Mononuclear cell (primary cell): ENCODE measurements around the gene NELFB. TPM values are rescaled to one million over a fixed set of nuclear protein-coding genes. Genes with fewer than 3 reads are reported as not detected.

Source experiments
- H3K27me3 ChIP-seq: 2 replicates; pipeline ENCODE4 v1.6.0; 2011; ENCODE audit warnings: low read length, control low read depth; ENCODE audit not compliant: insufficient read depth
- H3K4me1 ChIP-seq: 2 replicates; pipeline ENCODE4 v1.5.1; 2011; ENCODE audit warnings: mild to moderate bottlenecking, low read length, control low read depth; ENCODE audit not compliant: insufficient read depth
- H3K4me3 ChIP-seq: 2 replicates; pipeline ENCODE4 v1.5.1; 2011; ENCODE audit warnings: mild to moderate bottlenecking, low read length, moderate library complexity
- H3K9me3 ChIP-seq: 2 replicates; pipeline ENCODE4 v1.5.1; 2011; ENCODE audit warnings: low read depth, mild to moderate bottlenecking, control low read depth, low read length
- total RNA-seq: library from RNA; depleted of rRNA; stranded (reverse); fragments of >200 nt; gene quantifications from one replicate; pipeline ENCODE4 v1.2.3, GENCODE V29; 2012

The NELFB gene
- total RNA-seq, 1 donor: 20.9 TPM

GRCh38 chr9:137264067-137264466 is 8.9 kb downstream of the NELFB start:
- Histone ChIP-seq H3K27me3 (no peaks in the 10 kb centered on the region), H3K4me3 (no peak overlapping the region), H3K4me1 (peaks cover 15% of the 10 kb centered on the region), H3K9me3 (no peaks in the 10 kb centered on the region)

GRCh38 chr9:137265496-137266161 is 10.5 kb downstream of the NELFB start:
- peaks cover 16% of the 10 kb centered on the region for H3K4me1 ChIP-seq
- no peak overlapping the region for H3K4me3 ChIP-seq
- no peaks in the 10 kb centered on the region for H3K9me3 ChIP-seq
- H3K27me3 ChIP-seq: no peaks in the 10 kb centered on the region

- H3K4me1 ChIP-seq: peaks cover 19% of the 10 kb centered on the region
- no peaks in the 10 kb centered on the region for H3K9me3 ChIP-seq
- no peak overlapping the region for H3K4me3 ChIP-seq
- no peaks in the 10 kb centered on the region for H3K27me3 ChIP-seq
Measured at GRCh38 chr9:137266162-137266527, 11.0 kb downstream of the NELFB start.

GRCh38 chr9:137266585-137267453 is 11.7 kb downstream of the NELFB start:
- H3K4me1 ChIP-seq: peaks cover 20% of the 10 kb centered on the region
- H3K9me3 ChIP-seq: no peaks in the 10 kb centered on the region
- no peak overlapping the region for H3K4me3 ChIP-seq
- no peaks in the 10 kb centered on the region for H3K27me3 ChIP-seq

GRCh38 chr9:137267933-137268355 is 12.8 kb downstream of the NELFB start:
- no peak overlapping the region for H3K4me3 ChIP-seq
- H3K9me3 ChIP-seq: no peaks in the 10 kb centered on the region

GRCh38 chr9:137268538-137269201 is 13.5 kb downstream of the NELFB start:
- Histone ChIP-seq H3K9me3 (no peaks in the 10 kb centered on the region), H3K27me3 (no peaks in the 10 kb centered on the region), H3K4me1 (peaks cover 26% of the 10 kb centered on the region), H3K4me3 (no peak overlapping the region)

More at GRCh38 chr9:137267933-137268355, 12.8 kb downstream of the NELFB start:
- Histone ChIP-seq H3K27me3 (no peaks in the 10 kb centered on the region), H3K4me1 (peaks cover 26% of the 10 kb centered on the region)

- H3K9me3 ChIP-seq: no peaks in the 10 kb centered on the region
- no peak overlapping the region for H3K4me3 ChIP-seq
- H3K27me3 ChIP-seq: no peaks in the 10 kb centered on the region
- H3K4me1 ChIP-seq: peaks cover 26% of the 10 kb centered on the region
Measured at GRCh38 chr9:137269231-137269772, 14.2 kb downstream of the NELFB start.

- H3K4me3 ChIP-seq: no peak overlapping the region
- peaks cover 37% of the 10 kb centered on the region for H3K4me1 ChIP-seq
- H3K27me3 ChIP-seq: no peaks in the 10 kb centered on the region
- no peaks in the 10 kb centered on the region for H3K9me3 ChIP-seq
Measured at GRCh38 chr9:137270929-137271695, 16.0 kb downstream of the NELFB start.

GRCh38 chr9:137271696-137272076 is 16.6 kb downstream of the NELFB start:
- Histone ChIP-seq H3K27me3 (no peaks in the 10 kb centered on the region), H3K9me3 (no peaks in the 10 kb centered on the region), H3K4me3 (no peak overlapping the region), H3K4me1 (peaks cover 42% of the 10 kb centered on the region)

GRCh38 chr9:137272241-137273094 is 17.3 kb downstream of the NELFB start:
- peaks cover 50% of the 10 kb centered on the region for H3K4me1 ChIP-seq
- H3K4me3 ChIP-seq: no peak overlapping the region
- no peaks in the 10 kb centered on the region for H3K27me3 ChIP-seq
- no peaks in the 10 kb centered on the region for H3K9me3 ChIP-seq

GRCh38 chr9:137273095-137273490 is 18.0 kb downstream of the NELFB start:
- H3K4me1 ChIP-seq: peaks cover 48% of the 10 kb centered on the region

GRCh38 chr9:137273611-137274320 is 18.6 kb downstream of the NELFB start:
- Histone ChIP-seq H3K9me3 (no peaks in the 10 kb centered on the region), H3K4me3 (no peak overlapping the region), H3K4me1 (peaks cover 46% of the 10 kb centered on the region), H3K27me3 (no peaks in the 10 kb centered on the region)

More at GRCh38 chr9:137273095-137273490, 18.0 kb downstream of the NELFB start:
- no peaks in the 10 kb centered on the region for H3K9me3 ChIP-seq
- no peak overlapping the region for H3K4me3 ChIP-seq
- H3K27me3 ChIP-seq: no peaks in the 10 kb centered on the region

- Histone ChIP-seq H3K27me3 (no peaks in the 10 kb centered on the region), H3K4me1 (peaks cover 54% of the 10 kb centered on the region), H3K9me3 (no peaks in the 10 kb centered on the region), H3K4me3 (no peak overlapping the region)
Measured at GRCh38 chr9:137275203-137275587, 20.1 kb downstream of the NELFB start.
